ENCODE data around the gene AGBL1. TPM values are rescaled to one million over a fixed set of nuclear protein-coding genes. Genes with fewer than 3 reads are reported as not detected.

Gene AGBL1
- total and polyA plus RNA-seq, 2 donors (not counting 3 experiments of a cell fraction or from before 2014, with no cell fraction given) = not detected

DNA sequence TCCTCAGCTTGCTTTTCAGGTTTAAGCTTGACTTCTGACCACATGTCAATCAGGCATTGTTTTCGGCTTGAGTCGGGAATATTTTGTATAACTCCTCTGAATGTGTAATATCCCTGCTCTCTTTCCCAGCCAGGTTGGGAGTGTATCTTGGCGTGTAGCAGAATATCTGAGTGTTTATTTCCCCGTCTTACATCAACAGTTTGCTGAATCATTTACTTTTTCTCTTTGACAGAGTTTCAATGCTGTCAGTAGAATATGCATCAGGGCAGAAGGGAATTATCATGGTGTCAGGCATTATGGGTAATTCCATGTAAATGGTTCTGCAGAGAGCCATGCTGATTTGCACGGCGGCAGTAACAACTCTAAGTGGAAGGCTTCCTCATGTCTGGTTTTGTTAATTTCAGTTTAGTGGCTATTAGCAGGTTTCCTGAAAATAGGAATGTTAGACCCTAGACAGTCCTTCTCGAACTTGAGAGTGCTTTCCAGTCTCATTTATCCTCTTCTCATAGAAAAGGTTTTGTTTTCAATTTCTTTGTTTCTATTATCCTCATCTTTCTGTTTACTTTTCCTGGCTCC, 566.3 kb downstream of the AGBL1 start:
- dilution Hi-C loops (cut with MboI; ENCODE audit: extremely low pct_ligation_motif_present, low sequenced_read_pairs) (no loop called here), intact Hi-C loops (cut with micrococcal nuclease) (no loop called here)
- Histone ChIP-seq H3K9me1 (replicated peaks; ENCODE audit: control insufficient read depth, extremely low read depth, insufficient read depth, low read length) (no peaks in the 10 kb centered on the region), H4K20me1 (replicated peaks; ENCODE audit: control insufficient read depth, extremely low read depth, insufficient read depth, low read length) (no peaks in the 10 kb centered on the region), H3K27ac (ENCODE audit: insufficient read depth, low read depth, low read length) (no peak overlapping the region), H2AFZ (ENCODE audit: low read depth, low read length) (no peak overlapping the region), H3K36me3 (ENCODE audit: control insufficient read depth in 2 of 2, extremely low read depth in 1 of 2, insufficient read depth in 2 of 2, low read length in 2 of 2) (no peaks in the 10 kb centered on the region), H3K4me3 (replicated peaks in 1 of 3; ENCODE audit: insufficient read depth in 1 of 3, low read depth in 1 of 3, low read length in 3 of 3) (no peak overlapping the region), H3K9ac (replicated peaks; ENCODE audit: extremely low read depth, insufficient read depth, low read length) (no peak overlapping the region), H3K79me2 (ENCODE audit: control insufficient read depth, insufficient read depth, low read length) (no peaks in the 10 kb centered on the region), H3K4me2 (ENCODE audit: insufficient read depth, low read length) (no peak overlapping the region), H3K27me3 (ENCODE audit: control insufficient read depth in 2 of 2, insufficient read depth in 2 of 2, low read length in 2 of 2) (no peaks in the 10 kb centered on the region), H3K9me3 (replicated peaks; ENCODE audit: control insufficient read depth, insufficient read depth, low read length) (no peaks in the 10 kb centered on the region), H3K4me1 (ENCODE audit: control insufficient read depth, extremely low read depth, insufficient read depth, low read length) (no peaks in the 10 kb centered on the region)
- no TSS peak for BruUV-seq (replicated peaks)
- no peak for FAIRE-seq
- ChIA-PET CTCF (no interaction called here), POLR2A (no interaction called here)
- TF ChIP-seq POLR2AphosphoS5 (IDR thresholded peaks at IDR 0.05; ENCODE audit: insufficient read depth, low read depth, low read length) (no peak), GATA2 (IDR thresholded peaks at IDR 0.05; ENCODE audit: insufficient read depth, insufficient read length, low read depth, low read length) (no peak), POLR2A (IDR thresholded peaks at IDR 0.05; ENCODE audit: low read depth, low read length) (no peak), MYC (IDR thresholded peaks at IDR 0.05; ENCODE audit: low read depth, low read length) (no peak), JUN (IDR thresholded peaks at IDR 0.05; ENCODE audit: borderline replicate concordance, insufficient read depth, insufficient read length, low read depth) (no peak), FOS (IDR thresholded peaks at IDR 0.05; ENCODE audit: borderline replicate concordance, insufficient read depth, low read length) (no peak), EZH2 (IDR thresholded peaks at IDR 0.05; ENCODE audit: borderline replicate concordance, low read depth, low read length, severe bottlenecking) (no peak)
- TF ChIP-seq, protein P1, sequence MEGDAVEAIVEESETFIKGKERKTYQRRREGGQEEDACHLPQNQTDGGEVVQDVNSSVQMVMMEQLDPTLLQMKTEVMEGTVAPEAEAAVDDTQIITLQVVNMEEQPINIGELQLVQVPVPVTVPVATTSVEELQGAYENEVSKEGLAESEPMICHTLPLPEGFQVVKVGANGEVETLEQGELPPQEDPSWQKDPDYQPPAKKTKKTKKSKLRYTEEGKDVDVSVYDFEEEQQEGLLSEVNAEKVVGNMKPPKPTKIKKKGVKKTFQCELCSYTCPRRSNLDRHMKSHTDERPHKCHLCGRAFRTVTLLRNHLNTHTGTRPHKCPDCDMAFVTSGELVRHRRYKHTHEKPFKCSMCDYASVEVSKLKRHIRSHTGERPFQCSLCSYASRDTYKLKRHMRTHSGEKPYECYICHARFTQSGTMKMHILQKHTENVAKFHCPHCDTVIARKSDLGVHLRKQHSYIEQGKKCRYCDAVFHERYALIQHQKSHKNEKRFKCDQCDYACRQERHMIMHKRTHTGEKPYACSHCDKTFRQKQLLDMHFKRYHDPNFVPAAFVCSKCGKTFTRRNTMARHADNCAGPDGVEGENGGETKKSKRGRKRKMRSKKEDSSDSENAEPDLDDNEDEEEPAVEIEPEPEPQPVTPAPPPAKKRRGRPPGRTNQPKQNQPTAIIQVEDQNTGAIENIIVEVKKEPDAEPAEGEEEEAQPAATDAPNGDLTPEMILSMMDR (IDR thresholded peaks at IDR 0.05; ENCODE audit: extremely low read depth in 1 of 2, insufficient read depth in 1 of 2, low read depth in 1 of 2, low read length in 2 of 2) = no peak
- TF ChIP-seq, protein P2, sequence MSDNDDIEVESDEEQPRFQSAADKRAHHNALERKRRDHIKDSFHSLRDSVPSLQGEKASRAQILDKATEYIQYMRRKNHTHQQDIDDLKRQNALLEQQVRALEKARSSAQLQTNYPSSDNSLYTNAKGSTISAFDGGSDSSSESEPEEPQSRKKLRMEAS (IDR thresholded peaks at IDR 0.05; ENCODE audit: insufficient read depth, insufficient read length) = no peak
- DNase-seq (ENCODE audit: low read depth, low spot score) = no peak

Data from endothelial cell of umbilical vein (primary cell).